Fibroblast of lung (primary cell): Measurements from ENCODE around the gene GPR152.

Source experiments
- EZH2 ChIP-seq: IDR thresholded peaks from 2 replicates; pipeline ENCODE4 v1.5.1; 2012; ENCODE audit warnings: low read length, control low read depth, mild to moderate bottlenecking; ENCODE audit errors: missing control alignments
- TF ChIP-seq, protein P1 (sequence below), 2 donors: IDR thresholded peaks in 1 of 2; conservative IDR thresholded peaks in 1 of 2; 1 replicate in 1 of 2; 2 replicates in 1 of 2; pipeline ENCODE4 v1.5.1; 2011 to 2012; ENCODE audit warnings: low read length in 2 of 2, control low read depth in 1 of 2, inconsistent platforms in 1 of 2, low read depth in 1 of 2, mild to moderate bottlenecking in 1 of 2

DNA sequence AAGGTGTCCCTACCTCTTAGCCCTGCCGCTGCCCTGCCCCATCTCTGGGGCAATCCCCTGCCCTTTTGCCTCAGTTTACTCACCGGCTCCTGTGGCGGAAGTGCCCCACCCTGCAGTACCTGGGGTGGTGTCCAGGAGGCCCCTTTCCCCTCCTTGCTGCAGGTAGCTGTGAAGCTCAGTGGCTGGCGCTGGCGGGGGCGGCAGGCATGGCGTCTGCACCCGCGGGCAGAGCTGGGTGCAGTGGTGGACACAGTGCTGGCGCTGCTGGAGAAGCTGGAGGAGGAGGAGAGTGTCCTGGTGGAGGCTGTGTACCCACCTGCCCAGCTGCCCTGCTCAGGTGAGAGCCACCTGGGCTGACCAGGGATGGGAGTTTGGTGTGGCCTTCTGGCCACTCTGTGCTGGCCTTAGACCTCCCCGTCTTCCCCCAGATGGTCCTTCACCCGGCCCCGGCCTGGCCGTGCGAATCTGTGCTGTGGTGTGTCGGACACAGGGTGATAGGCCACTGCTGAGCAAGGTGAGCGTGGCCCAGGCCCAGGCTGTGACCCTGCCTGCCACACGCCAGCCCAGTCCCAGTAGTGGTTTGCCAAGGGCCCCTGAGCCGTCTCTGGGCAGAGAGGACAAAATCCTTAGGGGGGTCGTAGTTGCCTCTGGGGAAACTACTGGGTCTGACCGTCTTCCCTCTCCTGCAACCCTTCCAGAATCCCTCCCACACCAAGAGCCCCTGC lies 33.0 kb downstream of the GPR152 start:
- TF ChIP-seq, protein P1, sequence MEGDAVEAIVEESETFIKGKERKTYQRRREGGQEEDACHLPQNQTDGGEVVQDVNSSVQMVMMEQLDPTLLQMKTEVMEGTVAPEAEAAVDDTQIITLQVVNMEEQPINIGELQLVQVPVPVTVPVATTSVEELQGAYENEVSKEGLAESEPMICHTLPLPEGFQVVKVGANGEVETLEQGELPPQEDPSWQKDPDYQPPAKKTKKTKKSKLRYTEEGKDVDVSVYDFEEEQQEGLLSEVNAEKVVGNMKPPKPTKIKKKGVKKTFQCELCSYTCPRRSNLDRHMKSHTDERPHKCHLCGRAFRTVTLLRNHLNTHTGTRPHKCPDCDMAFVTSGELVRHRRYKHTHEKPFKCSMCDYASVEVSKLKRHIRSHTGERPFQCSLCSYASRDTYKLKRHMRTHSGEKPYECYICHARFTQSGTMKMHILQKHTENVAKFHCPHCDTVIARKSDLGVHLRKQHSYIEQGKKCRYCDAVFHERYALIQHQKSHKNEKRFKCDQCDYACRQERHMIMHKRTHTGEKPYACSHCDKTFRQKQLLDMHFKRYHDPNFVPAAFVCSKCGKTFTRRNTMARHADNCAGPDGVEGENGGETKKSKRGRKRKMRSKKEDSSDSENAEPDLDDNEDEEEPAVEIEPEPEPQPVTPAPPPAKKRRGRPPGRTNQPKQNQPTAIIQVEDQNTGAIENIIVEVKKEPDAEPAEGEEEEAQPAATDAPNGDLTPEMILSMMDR (conservative IDR thresholded peaks at IDR 0.05 in 1 of 2, IDR thresholded peaks at IDR 0.05 in 1 of 2; ENCODE audit: low read depth in 1 of 2, low read length in 2 of 2): no peak
- TF ChIP-seq EZH2: no peak
